Pulmonary artery endothelial cell (primary cell): ENCODE measurements around the gene CALD1. TPM values are rescaled to one million over a fixed set of nuclear protein-coding genes. Genes with fewer than 3 reads are reported as not detected.

ENCODE experiments used
- DNase-seq: peaks from one replicate; pipeline ENCODE4 v3.0.0-alpha.2; 2011; ENCODE audit warnings: low read depth, low spot score
- total RNA-seq: library from RNA; depleted of rRNA; stranded (reverse); fragments of >200 nt; gene quantifications from 2 replicates; pipeline ENCODE4 v1.2.3, GENCODE V29; 2014

CALD1 gene
- total RNA-seq, 1 donor from 2014 or later, result 308 TPM

GRCh38 chr7:134892963-134893362, 113.5 kb downstream of the CALD1 start:
- no peak for DNase-seq

GRCh38 chr7:134893920-134894319, 114.5 kb downstream of the CALD1 start:
- DNase-seq, result no peak

GRCh38 chr7:134894928-134895327, 115.5 kb downstream of the CALD1 start:
- no peak for DNase-seq

GRCh38 chr7:134896073-134896472, 116.6 kb downstream of the CALD1 start:
- DNase-seq, result no peak

GRCh38 chr7:134897936-134898335, 118.5 kb downstream of the CALD1 start:
- no peak for DNase-seq

GRCh38 chr7:134899729-134900128, 120.3 kb downstream of the CALD1 start:
- DNase-seq, result no peak

GRCh38 chr7:134900166-134900982, 120.9 kb downstream of the CALD1 start:
- no peak for DNase-seq

- no peak for DNase-seq
These were observed 122.1 kb downstream of the CALD1 start for GRCh38 chr7:134901389-134902020.

- DNase-seq, result no peak
These were observed 122.6 kb downstream of the CALD1 start for GRCh38 chr7:134902058-134902457.

- DNase-seq, result no peak
These were observed 123.8 kb downstream of the CALD1 start for GRCh38 chr7:134903073-134903790.

- DNase-seq, result no peak
These were observed 125.9 kb downstream of the CALD1 start for GRCh38 chr7:134905375-134905774.

- no peak for DNase-seq
These were observed 127.6 kb downstream of the CALD1 start for GRCh38 chr7:134907000-134907399.

GRCh38 chr7:134907639-134908038, 128.2 kb downstream of the CALD1 start:
- DNase-seq, result no peak

- no peak for DNase-seq
These were observed 128.9 kb downstream of the CALD1 start for GRCh38 chr7:134908289-134908688.

- DNase-seq, result no peak
These were observed 130.9 kb downstream of the CALD1 start for GRCh38 chr7:134910214-134910890.

GRCh38 chr7:134910968-134911367, 131.5 kb downstream of the CALD1 start:
- DNase-seq, result no peak

- DNase-seq, result no peak
These were observed 136.9 kb downstream of the CALD1 start for GRCh38 chr7:134916171-134916883.

GRCh38 chr7:134919240-134919641, 139.8 kb downstream of the CALD1 start:
- DNase-seq, result no peak

- DNase-seq, result no peak
These were observed 140.8 kb downstream of the CALD1 start for GRCh38 chr7:134920026-134920753.
